Osteocyte (in vitro differentiated cells): ENCODE results near the gene DNAJC9. TPM values are rescaled to one million over a fixed set of nuclear protein-coding genes. Genes with fewer than 3 reads are reported as not detected.

Experiments used
- DNase-seq: peaks from one replicate; pipeline ENCODE4 v3.0.0; 2021; ENCODE audit warnings: mixed read lengths; ENCODE audit not compliant: unreplicated experiment; ENCODE audit errors: extremely low spot score
- H3K27ac Mint-ChIP-seq: one replicate; pipeline ENCODE4 v1.8.0; 2021; ENCODE audit warnings: mild to moderate bottlenecking, mixed read lengths; ENCODE audit not compliant: unreplicated experiment
- H3K27me3 Mint-ChIP-seq: one replicate; pipeline ENCODE4 v1.8.0; 2021; ENCODE audit warnings: mixed read lengths; ENCODE audit not compliant: unreplicated experiment
- H3K36me3 Mint-ChIP-seq: one replicate; pipeline ENCODE4 v1.8.0; 2021; ENCODE audit warnings: mixed read lengths; ENCODE audit not compliant: unreplicated experiment
- H3K4me1 Mint-ChIP-seq: one replicate; pipeline ENCODE4 v1.8.0; 2021; ENCODE audit warnings: mixed read lengths; ENCODE audit not compliant: unreplicated experiment
- H3K4me3 Mint-ChIP-seq: one replicate; pipeline ENCODE4 v1.8.0; 2021; ENCODE audit warnings: mild to moderate bottlenecking, moderate library complexity, mixed read lengths; ENCODE audit not compliant: unreplicated experiment
- H3K9me3 Mint-ChIP-seq: one replicate; pipeline ENCODE4 v1.8.0; 2021; ENCODE audit warnings: mixed read lengths; ENCODE audit not compliant: unreplicated experiment
- CTCF ChIP-seq: fragments of 200-600 bp; sonication (generic); IDR thresholded peaks from 2 replicates; pipeline ENCODE4 v1.5.0; 2021; ENCODE audit warnings: antibody characterized with exemption, mild to moderate bottlenecking, moderate library complexity
- total RNA-seq: library from RNA; stranded (reverse); gene quantifications from 2 replicates; pipeline ENCODE4 v1.2.1, GENCODE V29; 2021

Gene DNAJC9
- total RNA-seq, 1 donor from 2014 or later = 19.3 TPM

- Mint-ChIP-seq H3K27me3 (no peaks in the 10 kb centered on the region), H3K9me3 (peaks cover 5% of the 10 kb centered on the region), H3K4me1 (peaks cover 11% of the 10 kb centered on the region), H3K27ac (peak overlapping the region; percentile 77), H3K4me3 (no peak overlapping the region), H3K36me3 (peaks cover 26% of the 10 kb centered on the region)
- no peak for DNase-seq
- TF ChIP-seq CTCF = no peak
These were observed 37.4 kb downstream of the DNAJC9 start for GRCh38 chr10:73209705-73210104.

- H3K4me1 Mint-ChIP-seq = peaks cover 9% of the 10 kb centered on the region
- peaks cover 21% of the 10 kb centered on the region for H3K36me3 Mint-ChIP-seq
- no peak for TF ChIP-seq CTCF
- H3K4me3 Mint-ChIP-seq = no peak overlapping the region
- H3K9me3 Mint-ChIP-seq = peaks cover 5% of the 10 kb centered on the region
- no peak for DNase-seq
- no peak overlapping the region for H3K27ac Mint-ChIP-seq
- no peaks in the 10 kb centered on the region for H3K27me3 Mint-ChIP-seq
These were observed 39.2 kb downstream of the DNAJC9 start for GRCh38 chr10:73207883-73208282.

GRCh38 chr10:73206385-73206784 is 40.7 kb downstream of the DNAJC9 start:
- H3K4me1 Mint-ChIP-seq = peaks cover 9% of the 10 kb centered on the region
- DNase-seq = no peak
- H3K27me3 Mint-ChIP-seq = no peaks in the 10 kb centered on the region
- peaks cover 5% of the 10 kb centered on the region for H3K9me3 Mint-ChIP-seq
- TF ChIP-seq CTCF = no peak
- peaks cover 16% of the 10 kb centered on the region for H3K36me3 Mint-ChIP-seq
- no peak overlapping the region for H3K4me3 Mint-ChIP-seq
- H3K27ac Mint-ChIP-seq = no peak overlapping the region

- Mint-ChIP-seq H3K9me3 (peaks cover 5% of the 10 kb centered on the region), H3K27me3 (no peaks in the 10 kb centered on the region), H3K4me1 (peaks cover 9% of the 10 kb centered on the region), H3K36me3 (peaks cover 13% of the 10 kb centered on the region), H3K4me3 (no peak overlapping the region), H3K27ac (no peak overlapping the region)
- no peak for TF ChIP-seq CTCF
- no peak for DNase-seq
These were observed 41.2 kb downstream of the DNAJC9 start for GRCh38 chr10:73205890-73206289.

- peaks cover 5% of the 10 kb centered on the region for H3K9me3 Mint-ChIP-seq
- no peak overlapping the region for H3K4me3 Mint-ChIP-seq
- no peak for TF ChIP-seq CTCF
- peaks cover 17% of the 10 kb centered on the region for H3K36me3 Mint-ChIP-seq
- peaks cover 6% of the 10 kb centered on the region for H3K4me1 Mint-ChIP-seq
- no peak overlapping the region for H3K27ac Mint-ChIP-seq
- H3K27me3 Mint-ChIP-seq = no peaks in the 10 kb centered on the region
- no peak for DNase-seq
These were observed 42.0 kb downstream of the DNAJC9 start for GRCh38 chr10:73205081-73205480.

Other genes with a start within 250 kb of the DNAJC9 start
- gene P4HA1, start 150.4 kb downstream of the DNAJC9 start, total RNA-seq = 101 and 103 TPM in 2 replicates
- gene NUDT13, start 136.8 kb downstream of the DNAJC9 start, total RNA-seq = 2.8 and 3.2 TPM in 2 replicates
- 32.3 and 34.1 TPM in 2 replicates for gene ECD, start 79.2 kb downstream of the DNAJC9 start, total RNA-seq
- 21.4 TPM in 2 replicates for gene FAM149B1, start 79.1 kb downstream of the DNAJC9 start, total RNA-seq
- gene MRPS16, start 5.4 kb upstream of the DNAJC9 start, total RNA-seq = 63.5 and 78.6 TPM in 2 replicates
- 0.86 and 1.2 TPM in 2 replicates for gene CFAP70, start 111.6 kb upstream of the DNAJC9 start, total RNA-seq
- gene ANXA7, start 166.8 kb upstream of the DNAJC9 start, total RNA-seq = 83.5 and 93.7 TPM in 2 replicates
- gene MSS51, start 186.3 kb upstream of the DNAJC9 start, total RNA-seq = 2.6 and 2.8 TPM in 2 replicates
- gene PPP3CB, start 248.8 kb upstream of the DNAJC9 start, total RNA-seq = 65.5 and 65.6 TPM in 2 replicates